Activated CD8-positive, alpha-beta memory T cell treated with anti-CD3 and anti-CD28 coated beads for 4 hours (primary cell): ENCODE results near the gene SMAD5.

Experiments
- DNase-seq, 2 donors: peaks; one replicate each; pipeline ENCODE4 v3.0.0-alpha.2; 2020; ENCODE audit warnings: low read depth in 2 of 2

Gene SMAD5

GRCh38 chr5:136132557-136133221 is at the start of gene SMAD5:
TSS of gene SMAD5 (plus strand) at chr5:136132845. CDS start at chr5:136153761, 20,916 bp downstream.
- peak; percentile 55 to 69 for DNase-seq

- DNase-seq, result no peak
Observed at GRCh38 chr5:136084698-136085097, 47.9 kb upstream of the SMAD5 start.

GRCh38 chr5:136086783-136087566 is 45.7 kb upstream of the SMAD5 start:
- no peak for DNase-seq

- DNase-seq, result no peak
Observed at GRCh38 chr5:136087961-136088871, 44.4 kb upstream of the SMAD5 start.

GRCh38 chr5:136089791-136090190 is 42.9 kb upstream of the SMAD5 start:
- no peak for DNase-seq

GRCh38 chr5:136090319-136090718 is 42.3 kb upstream of the SMAD5 start:
- DNase-seq, result no peak

GRCh38 chr5:136094189-136094912 is 38.3 kb upstream of the SMAD5 start:
- no peak for DNase-seq

GRCh38 chr5:136094913-136095641 is 37.6 kb upstream of the SMAD5 start:
- DNase-seq, result no peak

- no peak for DNase-seq
Observed at GRCh38 chr5:136098176-136098575, 34.5 kb upstream of the SMAD5 start.

GRCh38 chr5:136099870-136100269 is 32.8 kb upstream of the SMAD5 start:
- no peak for DNase-seq

GRCh38 chr5:136101884-136102283 is 30.8 kb upstream of the SMAD5 start:
- no peak for DNase-seq

GRCh38 chr5:136103118-136103517 is 29.5 kb upstream of the SMAD5 start:
- no peak for DNase-seq

GRCh38 chr5:136104306-136104965 is 28.2 kb upstream of the SMAD5 start:
- DNase-seq, result no peak

- no peak for DNase-seq
Observed at GRCh38 chr5:136106351-136107031, 26.2 kb upstream of the SMAD5 start.

GRCh38 chr5:136108180-136108611 is 24.4 kb upstream of the SMAD5 start:
- no peak for DNase-seq

- DNase-seq, result no peak
Observed at GRCh38 chr5:136108766-136109165, 23.9 kb upstream of the SMAD5 start.

- DNase-seq, result no peak
Observed at GRCh38 chr5:136109453-136110135, 23.1 kb upstream of the SMAD5 start.

GRCh38 chr5:136113606-136114005 is 19.0 kb upstream of the SMAD5 start:
- DNase-seq, result no peak
